Activated CD8-positive, alpha-beta T cell treated with anti-CD3 and anti-CD28 coated beads for 36 hours (primary cell): Measurements from ENCODE around the gene PRR9. TPM values are rescaled to one million over a fixed set of nuclear protein-coding genes. Genes with fewer than 3 reads are reported as not detected.

Source experiments
- ATAC-seq: fragments of 200-7000 bp; cut with Tn5 transposase; one replicate; pipeline ENCODE4 v1.10.0; 2021; ENCODE audit warnings: mild to moderate bottlenecking, moderate library complexity
- CTCF ChIA-PET: fragments of 350-600 bp; sonication (Branson Sonifier 250); formaldehyde crosslinking; loops from one replicate; lab custom pipeline; 2021; ENCODE audit warnings: antibody characterized with exemption; lab: Charles Lee
- POLR2A ChIA-PET: fragments of 350-600 bp; sonication (Branson Sonifier 250); formaldehyde crosslinking; loops from one replicate; lab custom pipeline; 2021; ENCODE audit warnings: antibody characterized with exemption; lab: Charles Lee
- DNase-seq: peaks from one replicate; pipeline ENCODE4 v3.0.0-alpha.2; 2020
- H3K27ac Mint-ChIP-seq: one replicate; pipeline ENCODE4 v1.8.0; 2021; ENCODE audit warnings: mild to moderate bottlenecking, mixed read lengths
- H3K27me3 Mint-ChIP-seq: one replicate; pipeline ENCODE4 v1.8.0; 2021; ENCODE audit warnings: mixed read lengths
- H3K36me3 Mint-ChIP-seq: one replicate; pipeline ENCODE4 v1.8.0; 2021; ENCODE audit warnings: low read depth, mixed read lengths
- H3K4me1 Mint-ChIP-seq: one replicate; pipeline ENCODE4 v1.8.0; 2021; ENCODE audit warnings: low read depth, mixed read lengths
- H3K4me3 Mint-ChIP-seq: one replicate; pipeline ENCODE4 v1.8.0; 2021; ENCODE audit warnings: mild to moderate bottlenecking, moderate library complexity, mixed read lengths
- H3K9me3 Mint-ChIP-seq: one replicate; pipeline ENCODE4 v1.8.0; 2021; ENCODE audit warnings: mixed read lengths
- CTCF ChIP-seq: fragments of 200-600 bp; IDR thresholded peaks from one replicate; pipeline ENCODE4 v1.8.0; 2022; ENCODE audit warnings: antibody characterized with exemption, mild to moderate bottlenecking
- intact Hi-C: fragments of 100-400 bp; cut with micrococcal nuclease; formaldehyde crosslinking; loops from one replicate; pipeline ENCODE4 v1.10.0; 2022
- total RNA-seq, 2 experiments: library from RNA; stranded (reverse); gene quantifications; one replicate each; pipeline ENCODE4 v1.2.3, GENCODE V29; 2021

The PRR9 gene
- total RNA-seq, 2 experiments from 2014 or later = not detected

GRCh38 chr1:153251562-153251961 lies 34.2 kb downstream of the PRR9 start:
- H3K4me1 Mint-ChIP-seq = no peaks in the 10 kb centered on the region
- ChIA-PET CTCF (interaction anchor here (0.6 to 1.2 kb wide), 2 partner anchors 23 to 328 kb away, joined by 3 to 4 read pairs; no protein-coding TSS in a partner anchor), POLR2A (no interaction called here)
- intact Hi-C loops = no loop called here
- H3K4me3 Mint-ChIP-seq = no peak overlapping the region
- no peaks in the 10 kb centered on the region for H3K9me3 Mint-ChIP-seq
- no peaks in the 10 kb centered on the region for H3K36me3 Mint-ChIP-seq
- H3K27me3 Mint-ChIP-seq = peaks cover 34% of the 10 kb centered on the region
- TF ChIP-seq CTCF = no peak
- DNase-seq = no peak
- no peak for ATAC-seq
- no peak overlapping the region for H3K27ac Mint-ChIP-seq

- no peaks in the 10 kb centered on the region for H3K9me3 Mint-ChIP-seq
- intact Hi-C loops = no loop called here
- no peak for DNase-seq
- no peak for TF ChIP-seq CTCF
- no peak overlapping the region for H3K27ac Mint-ChIP-seq
- H3K27me3 Mint-ChIP-seq = peaks cover 34% of the 10 kb centered on the region
- CTCF ChIA-PET = interaction anchor here (0.6 to 1.2 kb wide), 2 partner anchors 23 to 329 kb away, joined by 3 to 4 read pairs; no protein-coding TSS in a partner anchor
- POLR2A ChIA-PET = no interaction called here
- no peak overlapping the region for H3K4me3 Mint-ChIP-seq
- no peaks in the 10 kb centered on the region for H3K36me3 Mint-ChIP-seq
- ATAC-seq = no peak
- H3K4me1 Mint-ChIP-seq = no peaks in the 10 kb centered on the region
Observed at GRCh38 chr1:153251988-153252387, 34.6 kb downstream of the PRR9 start.

GRCh38 chr1:153253076-153253475 lies 35.7 kb downstream of the PRR9 start:
- H3K27ac Mint-ChIP-seq = no peak overlapping the region
- DNase-seq (no peak), ATAC-seq (no peak)
- H3K27me3 Mint-ChIP-seq = peaks cover 28% of the 10 kb centered on the region
- H3K36me3 Mint-ChIP-seq = no peaks in the 10 kb centered on the region
- no peak overlapping the region for H3K4me3 Mint-ChIP-seq
- TF ChIP-seq CTCF = no peak
- intact Hi-C loops = no loop called here
- no peaks in the 10 kb centered on the region for H3K4me1 Mint-ChIP-seq
- ChIA-PET POLR2A (no interaction called here), CTCF (interaction anchor here (1.0 kb wide), 1 partner anchor 24 kb away, joined by 3 read pairs; no protein-coding TSS in a partner anchor)
- no peaks in the 10 kb centered on the region for H3K9me3 Mint-ChIP-seq

- no peak overlapping the region for H3K27ac Mint-ChIP-seq
- ATAC-seq (no peak), DNase-seq (no peak)
- H3K36me3 Mint-ChIP-seq = no peaks in the 10 kb centered on the region
- H3K4me3 Mint-ChIP-seq = no peak overlapping the region
- intact Hi-C loops = no loop called here
- no peak for TF ChIP-seq CTCF
- CTCF ChIA-PET = interaction anchor here (1.0 kb wide), 1 partner anchor 25 kb away, joined by 3 read pairs; no protein-coding TSS in a partner anchor
- no peaks in the 10 kb centered on the region for H3K9me3 Mint-ChIP-seq
- POLR2A ChIA-PET = no interaction called here
- H3K4me1 Mint-ChIP-seq = no peaks in the 10 kb centered on the region
- peaks cover 26% of the 10 kb centered on the region for H3K27me3 Mint-ChIP-seq
Observed at GRCh38 chr1:153253693-153254092, 36.3 kb downstream of the PRR9 start.

GRCh38 chr1:153259387-153259786 lies 42.0 kb downstream of the PRR9 start, which contains the start of gene LORICRIN:
TSS of gene LORICRIN (plus strand) at chr1:153259687. CDS start at chr1:153260950, 1,263 bp downstream.
- Mint-ChIP-seq H3K4me1 (peaks cover 22% of the 10 kb centered on the region), H3K4me3 (no peak within 1 kb of the TSS), H3K27me3 (peaks cover 38% of the 10 kb centered on the region), H3K36me3 (no peaks in the 10 kb centered on the region), H3K27ac (no peak within 1 kb of the TSS), H3K9me3 (no peaks in the 10 kb centered on the region)
- no peak for DNase-seq
- ATAC-seq = no peak
- no peak for TF ChIP-seq CTCF
- ChIA-PET CTCF (interaction anchor here (0.6 kb wide), 1 partner anchor 757 kb away, joined by 4 read pairs; no protein-coding TSS in a partner anchor), POLR2A (no interaction called here)
- intact Hi-C loops = no loop called here
